ENCODE results near the gene USH1C.

GRCh38 chr11:17500673-17501072, 43.5 kb downstream of the USH1C start:
- TF ChIP-seq ZC3H10 (CRISPR knock-in tag; IDR thresholded peaks at IDR 0.05) (no peak), ISL1 (CRISPR knock-in tag; IDR thresholded peaks at IDR 0.05) (no peak), ZNF565 (CRISPR knock-in tag; conservative IDR thresholded peaks at IDR 0.05; ENCODE audit: low read depth) (no peak), PPARA (CRISPR knock-in tag; IDR thresholded peaks at IDR 0.05; ENCODE audit: borderline replicate concordance) (no peak), CREB5 (CRISPR knock-in tag; IDR thresholded peaks at IDR 0.05; ENCODE audit: low read depth) (no peak), PATZ1 (CRISPR knock-in tag; IDR thresholded peaks at IDR 0.05; ENCODE audit: borderline replicate concordance) (no peak), ZFP3 (CRISPR knock-in tag; IDR thresholded peaks at IDR 0.05) (no peak), OSR1 (CRISPR knock-in tag; IDR thresholded peaks at IDR 0.05) (no peak), ZNF8 (CRISPR knock-in tag; IDR thresholded peaks at IDR 0.05) (no peak), RARB (CRISPR knock-in tag; IDR thresholded peaks at IDR 0.05) (no peak), ARNTL (CRISPR knock-in tag; IDR thresholded peaks at IDR 0.05; ENCODE audit: borderline replicate concordance, low read depth) (no peak), CSRNP3 (CRISPR knock-in tag; IDR thresholded peaks at IDR 0.05) (no peak), TCF4 (CRISPR knock-in tag; IDR thresholded peaks at IDR 0.05; ENCODE audit: borderline replicate concordance) (no peak), TSHZ2 (CRISPR knock-in tag; IDR thresholded peaks at IDR 0.05) (no peak)

All from SK-N-SH treated with all-trans-retinoic acid at 6 μM for 48 hours (cell line).